NOMO-1 (cell line): Measurements from ENCODE around the gene IL16.
A peak's percentile ranks its signal among the peaks of the same experiment; 100 is the strongest.
"Not testable (repeated sequence)": the region's sequence is repeated elsewhere in the genome, so short reads cannot be mapped to it uniquely, and the experiment has no call there.

Experiments
- DNase-seq, 2 experiments: peaks; one replicate each; lab custom pipeline; 2025; ENCODE audit not compliant: unreplicated experiment in 2 of 2; lab: John Stamatoyannopoulos, UW

The IL16 gene

GRCh38 chr15:81199031-81199779 is 2.5 kb downstream of the IL16 start:
- no peak for DNase-seq

GRCh38 chr15:81206018-81206417 is 9.3 kb downstream of the IL16 start:
- no peak for DNase-seq

- DNase-seq: not testable (repeated sequence)
Observed at GRCh38 chr15:81207987-81208386, 11.3 kb downstream of the IL16 start.

GRCh38 chr15:81209635-81210034 is 13.0 kb downstream of the IL16 start:
- no peak for DNase-seq

- no peak for DNase-seq
Observed at GRCh38 chr15:81211376-81211775, 14.7 kb downstream of the IL16 start.

GRCh38 chr15:81213982-81214381 is 17.3 kb downstream of the IL16 start:
- DNase-seq: no peak

GRCh38 chr15:81215531-81215930 is 18.9 kb downstream of the IL16 start:
- DNase-seq: no peak

GRCh38 chr15:81215983-81216382 is 19.3 kb downstream of the IL16 start:
- DNase-seq: no peak

- DNase-seq: no peak
Observed at GRCh38 chr15:81216422-81216821, 19.7 kb downstream of the IL16 start.

- no peak for DNase-seq
Observed at GRCh38 chr15:81221449-81221848, 24.8 kb downstream of the IL16 start.

- no peak for DNase-seq
Observed at GRCh38 chr15:81222007-81222406, 25.3 kb downstream of the IL16 start.

GRCh38 chr15:81223346-81223971 is 26.8 kb downstream of the IL16 start:
- no peak for DNase-seq

- DNase-seq: no peak
Observed at GRCh38 chr15:81224232-81224631, 27.6 kb downstream of the IL16 start.

GRCh38 chr15:81225161-81225671 is 28.5 kb downstream of the IL16 start:
- peak in 1 of 2 experiments; percentile 1 for DNase-seq

- DNase-seq: no peak
Observed at GRCh38 chr15:81227716-81228115, 31.0 kb downstream of the IL16 start.

- DNase-seq: no peak
Observed at GRCh38 chr15:81229586-81229985, 32.9 kb downstream of the IL16 start.

GRCh38 chr15:81235276-81236123 is 38.8 kb downstream of the IL16 start:
- DNase-seq: no peak

GRCh38 chr15:81239190-81239589 is 42.5 kb downstream of the IL16 start:
- no peak for DNase-seq

- DNase-seq: no peak
Observed at GRCh38 chr15:81242778-81243177, 46.1 kb downstream of the IL16 start.

- no peak for DNase-seq
Observed at GRCh38 chr15:81244306-81244705, 47.6 kb downstream of the IL16 start.

GRCh38 chr15:81253846-81254245 is 57.2 kb downstream of the IL16 start:
- no peak for DNase-seq
